ENCODE data around the gene FANCD2.
A peak's percentile ranks its signal among the peaks of the same experiment; 100 is the strongest.
"Not testable (repeated sequence)": the region's sequence is repeated elsewhere in the genome, so short reads cannot be mapped to it uniquely, and the experiment has no call there.

FANCD2 gene

DNA sequence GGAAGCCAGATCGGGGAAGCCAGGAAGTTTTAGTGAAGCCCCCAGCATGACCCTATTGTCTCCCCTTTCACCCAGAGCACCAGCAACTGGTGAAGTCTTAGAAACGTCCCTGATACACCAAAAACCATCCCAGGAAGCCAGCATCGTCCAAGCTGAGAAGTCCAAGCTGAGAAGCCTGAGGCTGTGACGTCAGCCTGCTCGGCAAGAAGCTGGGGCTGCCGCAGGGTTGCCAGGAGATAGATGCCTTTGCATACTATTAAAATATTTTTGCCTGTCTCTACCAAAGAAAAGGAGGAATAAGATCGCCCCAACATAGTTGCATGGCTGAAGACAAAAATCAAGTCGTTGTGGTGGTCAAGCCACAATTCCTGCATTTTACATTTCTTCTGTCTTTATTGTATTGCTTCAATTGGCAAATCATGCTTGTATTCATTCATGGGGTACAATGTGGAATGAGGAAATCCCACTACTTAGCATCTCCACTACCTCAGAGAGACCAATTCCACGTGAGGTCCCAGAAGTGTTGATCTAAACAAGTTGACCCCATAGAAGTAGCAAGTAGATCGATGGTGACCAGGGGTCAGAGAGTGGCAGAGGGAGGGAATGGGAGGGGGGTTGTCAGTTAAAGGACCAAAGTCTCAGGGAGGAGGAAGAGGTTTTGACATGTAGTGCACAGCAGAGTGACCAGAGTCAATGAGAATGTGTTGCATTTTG is 20.0 kb upstream of the FANCD2 start:
- peaks cover 10% of the 10 kb centered on the region for H3K36me3 ChIP-seq
- TF ChIP-seq, protein P1, sequence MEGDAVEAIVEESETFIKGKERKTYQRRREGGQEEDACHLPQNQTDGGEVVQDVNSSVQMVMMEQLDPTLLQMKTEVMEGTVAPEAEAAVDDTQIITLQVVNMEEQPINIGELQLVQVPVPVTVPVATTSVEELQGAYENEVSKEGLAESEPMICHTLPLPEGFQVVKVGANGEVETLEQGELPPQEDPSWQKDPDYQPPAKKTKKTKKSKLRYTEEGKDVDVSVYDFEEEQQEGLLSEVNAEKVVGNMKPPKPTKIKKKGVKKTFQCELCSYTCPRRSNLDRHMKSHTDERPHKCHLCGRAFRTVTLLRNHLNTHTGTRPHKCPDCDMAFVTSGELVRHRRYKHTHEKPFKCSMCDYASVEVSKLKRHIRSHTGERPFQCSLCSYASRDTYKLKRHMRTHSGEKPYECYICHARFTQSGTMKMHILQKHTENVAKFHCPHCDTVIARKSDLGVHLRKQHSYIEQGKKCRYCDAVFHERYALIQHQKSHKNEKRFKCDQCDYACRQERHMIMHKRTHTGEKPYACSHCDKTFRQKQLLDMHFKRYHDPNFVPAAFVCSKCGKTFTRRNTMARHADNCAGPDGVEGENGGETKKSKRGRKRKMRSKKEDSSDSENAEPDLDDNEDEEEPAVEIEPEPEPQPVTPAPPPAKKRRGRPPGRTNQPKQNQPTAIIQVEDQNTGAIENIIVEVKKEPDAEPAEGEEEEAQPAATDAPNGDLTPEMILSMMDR (IDR thresholded peaks at IDR 0.05; ENCODE audit: low read depth, low read length) = no peak

DNA sequence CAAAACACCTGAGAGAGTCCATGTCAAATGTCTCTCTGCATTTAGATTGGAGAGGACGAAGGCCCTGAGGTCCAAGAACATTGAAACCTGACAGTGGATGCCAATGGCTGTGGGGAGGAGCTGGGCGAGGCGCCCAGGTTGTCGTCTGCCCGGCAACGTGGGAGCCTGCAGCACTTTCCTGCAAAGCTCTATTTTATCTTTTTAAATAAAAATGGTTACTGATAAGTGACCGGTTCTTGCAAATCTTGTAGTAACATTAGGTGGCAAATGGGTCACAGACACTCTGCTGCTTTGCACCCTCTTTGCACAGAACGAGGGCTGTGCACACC is 19.5 kb upstream of the FANCD2 start:
- peaks cover 10% of the 10 kb centered on the region for H3K36me3 ChIP-seq
- H3K9me3 ChIP-seq (ENCODE audit: severe bottlenecking) = no peaks in the 10 kb centered on the region
- DNase-seq = no peak
- H3K27me3 ChIP-seq (ENCODE audit: insufficient read depth, low read depth, severe bottlenecking) = no peaks in the 10 kb centered on the region
- H3K27ac ChIP-seq = no peak overlapping the region
- H3K4me3 ChIP-seq (ENCODE audit: low read depth, low read length) = no peak overlapping the region
- TF ChIP-seq, protein P1 (IDR thresholded peaks at IDR 0.05; ENCODE audit: low read depth, low read length) = no peak

More for the DNA sequence above, 20.0 kb upstream of the FANCD2 start:
- Histone ChIP-seq H3K27me3 (ENCODE audit: insufficient read depth, low read depth, severe bottlenecking) (no peaks in the 10 kb centered on the region), H3K9me3 (ENCODE audit: severe bottlenecking) (no peaks in the 10 kb centered on the region), H3K27ac (no peak overlapping the region), H3K4me3 (ENCODE audit: low read depth, low read length) (no peak overlapping the region)
- DNase-seq = no peak

DNA sequence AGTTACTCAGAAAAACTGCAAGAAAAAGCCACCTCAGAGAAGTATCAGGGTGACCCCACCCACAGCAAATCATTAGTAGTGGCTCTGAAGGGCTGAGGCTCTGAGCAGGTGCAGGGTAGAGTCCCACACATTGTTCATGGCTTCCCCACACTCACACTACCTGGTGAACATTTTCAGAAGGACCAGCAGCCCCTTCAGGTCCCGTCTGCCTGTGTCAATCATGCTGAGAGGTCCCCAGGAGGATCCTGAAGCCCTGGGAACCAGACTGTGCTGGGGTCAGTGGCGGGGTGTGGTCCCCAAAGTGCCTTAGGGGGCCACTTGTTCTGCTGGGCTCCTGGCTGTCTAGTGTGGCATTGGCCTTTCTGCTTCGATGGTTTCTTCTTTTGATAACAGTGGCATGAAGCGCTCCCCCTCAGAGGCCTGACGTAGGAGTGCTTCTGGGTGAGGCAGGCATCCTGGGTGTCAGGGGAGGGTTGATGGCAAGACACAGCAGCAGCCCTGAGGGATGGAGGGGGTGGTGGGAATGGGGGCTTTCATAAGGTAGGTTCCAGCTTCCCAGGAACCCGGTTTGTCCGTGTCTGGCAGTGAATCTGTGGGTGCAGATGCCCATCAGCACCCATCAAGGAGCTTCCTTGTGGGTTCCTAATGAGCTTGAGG is 19.0 kb upstream of the FANCD2 start:
- peaks cover 10% of the 10 kb centered on the region for H3K36me3 ChIP-seq
- no peak for DNase-seq
- H3K27ac ChIP-seq = no peak overlapping the region
- no peaks in the 10 kb centered on the region for H3K9me3 ChIP-seq (ENCODE audit: severe bottlenecking)
- H3K4me3 ChIP-seq (ENCODE audit: low read depth, low read length) = no peak overlapping the region
- TF ChIP-seq, protein P1 (IDR thresholded peaks at IDR 0.05; ENCODE audit: low read depth, low read length) = no peak
- no peaks in the 10 kb centered on the region for H3K27me3 ChIP-seq (ENCODE audit: insufficient read depth, low read depth, severe bottlenecking)

DNA sequence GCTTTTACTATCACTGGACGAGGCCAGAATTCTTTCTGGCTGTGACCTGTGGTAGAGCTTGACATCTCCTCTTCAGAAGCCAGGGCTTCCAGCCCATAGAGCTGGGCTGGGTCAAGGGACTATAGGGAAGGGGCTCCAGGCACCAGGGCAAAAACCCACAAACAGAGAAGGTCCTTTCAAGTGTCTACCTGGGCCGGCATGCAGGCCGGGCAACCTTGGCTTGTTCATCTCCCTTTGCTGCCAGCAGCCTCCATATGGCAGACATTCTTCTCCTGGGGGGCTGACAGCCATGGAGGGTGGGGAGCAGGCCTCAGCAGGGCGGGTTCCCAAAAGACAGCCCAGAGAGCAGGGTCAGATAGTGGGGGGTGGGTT is 18.0 kb upstream of the FANCD2 start:
- H3K27ac ChIP-seq; H3K27me3 ChIP-seq (ENCODE audit: insufficient read depth, low read depth, severe bottlenecking); H3K36me3 ChIP-seq; H3K4me3 ChIP-seq (ENCODE audit: low read depth, low read length); H3K9me3 ChIP-seq (ENCODE audit: severe bottlenecking); DNase-seq: not testable (repeated sequence)

DNA sequence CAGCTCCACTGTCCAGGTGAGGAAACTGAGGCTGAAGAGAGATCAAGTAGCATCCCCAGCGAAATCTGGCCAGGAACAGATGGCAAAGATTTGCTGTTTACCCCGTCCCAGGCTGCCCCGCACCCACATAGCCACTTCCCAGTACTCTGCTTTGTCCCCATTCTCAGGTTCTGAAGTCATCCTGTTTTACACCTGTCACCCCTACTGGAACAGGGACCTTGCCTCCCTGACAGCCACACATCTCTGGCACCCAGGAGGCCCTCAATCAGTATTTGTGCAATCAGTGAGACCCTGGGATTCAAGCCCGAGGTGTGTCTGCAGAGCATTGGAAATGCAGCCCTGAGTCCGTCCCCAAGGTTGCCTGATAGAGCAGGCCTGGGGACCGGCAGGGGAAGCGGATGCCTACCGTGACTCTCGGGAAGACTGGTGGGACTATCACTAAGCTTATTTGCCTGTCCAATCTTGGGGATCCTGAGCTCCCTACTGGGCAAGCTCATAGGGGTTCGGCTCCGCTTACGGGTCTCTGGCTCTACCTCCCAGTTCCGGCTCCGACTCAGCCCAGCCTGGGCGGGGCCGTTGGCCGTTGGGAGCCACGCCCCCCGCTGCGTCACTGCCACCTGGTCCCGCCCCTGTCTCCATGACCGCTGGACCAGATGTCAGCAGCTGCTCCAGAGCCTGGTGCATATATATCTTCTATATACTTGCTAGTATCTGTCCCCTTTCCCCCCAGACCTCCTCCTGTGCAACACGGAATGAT is 17.5 kb upstream of the FANCD2 start:
- Histone ChIP-seq H3K4me3 (ENCODE audit: low read depth, low read length) (peak overlapping the region; percentile 11; the same call in 1 of the 2 replicates), H3K27me3 (ENCODE audit: insufficient read depth, low read depth, severe bottlenecking) (no peaks in the 10 kb centered on the region), H3K27ac (no peak overlapping the region; the same call in 1 of the 2 replicates), H3K9me3 (ENCODE audit: severe bottlenecking) (no peaks in the 10 kb centered on the region), H3K36me3 (no peaks in the 10 kb centered on the region)
- DNase-seq = peak; percentile 42
- TF ChIP-seq, protein P1 (IDR thresholded peaks at IDR 0.05; ENCODE audit: low read depth, low read length) = no peak

DNA sequence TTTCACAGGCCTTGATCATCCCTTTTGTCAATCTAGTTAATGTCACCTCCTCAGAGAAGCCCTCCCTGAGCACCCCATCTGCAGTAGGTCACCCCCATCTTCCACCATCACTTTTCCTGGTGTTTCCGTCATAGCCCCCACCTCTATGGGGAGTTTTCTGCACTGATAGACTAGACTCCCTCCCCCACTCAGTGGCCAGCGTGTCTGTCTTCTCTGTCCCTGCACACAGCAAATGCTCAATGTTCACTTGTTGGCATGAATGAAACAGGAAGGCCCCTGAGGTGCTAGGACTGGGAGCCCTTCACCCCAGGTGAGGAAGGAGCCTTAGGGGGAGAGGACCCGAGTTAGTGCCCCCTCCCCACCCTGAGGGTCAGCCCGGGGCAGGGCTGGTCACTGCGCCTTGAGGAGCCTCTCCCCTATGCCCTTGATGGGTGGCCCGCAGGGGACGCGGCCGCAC is 15.8 kb upstream of the FANCD2 start:
- H3K27ac ChIP-seq = peak overlapping the region; percentile 74
- TF ChIP-seq, protein P1 (IDR thresholded peaks at IDR 0.05; ENCODE audit: low read depth, low read length) = no peak

More for the DNA sequence above, 15.8 kb upstream of the FANCD2 start:
- Histone ChIP-seq H3K27me3 (ENCODE audit: insufficient read depth, low read depth, severe bottlenecking) (no peaks in the 10 kb centered on the region), H3K9me3 (ENCODE audit: severe bottlenecking) (no peaks in the 10 kb centered on the region), H3K36me3 (no peaks in the 10 kb centered on the region; the same call in 1 of the 2 replicates), H3K4me3 (ENCODE audit: low read depth, low read length) (peak overlapping the region; percentile 74)
- no peak for DNase-seq
